GM18507 (cell line): Measurements from ENCODE around the gene ZNF888.
"Not testable (repeated sequence)": the region's sequence is repeated elsewhere in the genome, so short reads cannot be mapped to it uniquely, and the experiment has no call there.

ENCODE experiments used
- DNase-seq: peaks from one replicate; pipeline ENCODE4 v3.0.0; 2011; ENCODE audit warnings: low read depth; ENCODE audit not compliant: insufficient read length; ENCODE audit errors: extremely low spot score
- FAIRE-seq: peaks from 2 replicates; lab custom pipeline; 2011; peaks lifted over from hg19 to GRCh38; lab: Jason Lieb, UNC

Gene ZNF888

GRCh38 chr19:52891336-52891735 lies 31.9 kb downstream of the ZNF888 start:
- FAIRE-seq = no peak
- DNase-seq = no peak

- no peak for DNase-seq
- FAIRE-seq = no peak
These were observed 33.3 kb downstream of the ZNF888 start for GRCh38 chr19:52889931-52890330.

GRCh38 chr19:52889076-52889475 lies 34.2 kb downstream of the ZNF888 start:
- DNase-seq = no peak
- no peak for FAIRE-seq

GRCh38 chr19:52880895-52881389 lies 42.3 kb downstream of the ZNF888 start:
- no peak for DNase-seq
- FAIRE-seq = no peak

- DNase-seq, FAIRE-seq: not testable (repeated sequence)
These were observed 50.2 kb downstream of the ZNF888 start for GRCh38 chr19:52872996-52873395.

GRCh38 chr19:52871466-52871865 lies 51.8 kb downstream of the ZNF888 start:
- DNase-seq (no peak), FAIRE-seq (no peak)

GRCh38 chr19:52868031-52868430 lies 55.2 kb downstream of the ZNF888 start:
- FAIRE-seq, DNase-seq: not testable (repeated sequence)

GRCh38 chr19:52857378-52858191 lies 65.6 kb downstream of the ZNF888 start, which contains the start of gene ZNF468:
TSS of gene ZNF468 (minus strand) at chr19:52857619. CDS start at chr19:52854272, 3,347 bp downstream.
- FAIRE-seq = peak; percentile 98

GRCh38 chr19:52856540-52857377 lies 66.5 kb downstream of the ZNF888 start:
- not testable (repeated sequence) for FAIRE-seq, DNase-seq

More at GRCh38 chr19:52857378-52858191, 65.6 kb downstream of the ZNF888 start, which contains the start of gene ZNF468:
- peak; percentile 1 for DNase-seq
